Esophagus muscularis mucosa (tissue), 4 donors: ENCODE data around the gene FCRLB. TPM values are rescaled to one million over a fixed set of nuclear protein-coding genes. Genes with fewer than 3 reads are reported as not detected.
"Not testable (repeated sequence)": the region's sequence is repeated elsewhere in the genome, so short reads cannot be mapped to it uniquely, and the experiment has no call there.

Experiments used
- DNase-seq: peaks from one replicate; pipeline ENCODE4 v3.0.0-alpha.2; 2017; ENCODE audit errors: extremely low spot score
- H3K27ac ChIP-seq, 4 donors: fragments of 200-600 bp; sonication (generic); replicated peaks in 1 of 4; 1 replicate in 3 of 4; 2 replicates in 1 of 4; pipeline ENCODE4 v1.5.1; 2016 to 2019; ENCODE audit warnings: mild to moderate bottlenecking in 1 of 4
- H3K27me3 ChIP-seq, 4 donors: fragments of 200-600 bp; sonication (generic); one replicate each; pipeline versions ENCODE4 v1.5.1 to v1.6.0; 2016 to 2019
- H3K36me3 ChIP-seq, 4 donors: fragments of 200-600 bp; sonication (generic); one replicate each; pipeline ENCODE4 v1.5.1; 2016 to 2019
- H3K4me1 ChIP-seq, 4 donors: fragments of 200-600 bp; sonication (generic); one replicate each; pipeline ENCODE4 v1.5.1; 2016 to 2019
- H3K4me3 ChIP-seq, 4 donors: fragments of 200-600 bp; sonication (generic); 1 replicate in 2 of 4; 2 replicates in 2 of 4; pipeline ENCODE4 v1.5.1; 2016 to 2019; ENCODE audit warnings: mild to moderate bottlenecking in 4 of 4, moderate library complexity in 1 of 4
- H3K9me3 ChIP-seq, 4 donors: fragments of 200-600 bp; sonication (generic); 1 replicate in 3 of 4; 2 replicates in 1 of 4; pipeline ENCODE4 v1.5.1; 2016 to 2019
- EP300 ChIP-seq: sonication (generic); formaldehyde crosslinking; IDR thresholded peaks from one replicate; pipeline ENCODE4 v1.6.1; 2017; ENCODE audit warnings: antibody characterized with exemption
- POLR2A ChIP-seq: fragments of 450-650 bp; IDR thresholded peaks from one replicate; pipeline ENCODE4 v1.6.1; 2017; ENCODE audit warnings: antibody characterized with exemption, moderate library complexity, mild to moderate bottlenecking, low read depth
- POLR2AphosphoS5 ChIP-seq, 2 donors: sonication (generic); formaldehyde crosslinking; IDR thresholded peaks; one replicate each; pipeline ENCODE4 v1.6.1; 2017; ENCODE audit warnings: antibody characterized with exemption in 2 of 2
- WGBS: methylation state at CpG from one replicate; pipeline ENCODE4 v1.1.5; 2018; 5-methylcytosine and 5-hydroxymethylcytosine counted together
- intact Hi-C: fragments of 100-400 bp; cut with DNase I; formaldehyde crosslinking; loops from one replicate; pipeline ENCODE4 v1.15.1; 2023
- total RNA-seq, 4 donors: library from RNA; depleted of rRNA; stranded (reverse); fragments of >200 nt; gene quantifications; one replicate each; pipeline versions ENCODE4 v1.1.0 to v1.2.1, GENCODE V29; 2016
- TF ChIP-seq, protein P1 (sequence below), 3 experiments: fragments of 200-600 bp in 2 of 3; fragments of 450-650 bp in 1 of 3; sonication (generic) in 2 of 3; IDR thresholded peaks; one replicate each; pipeline ENCODE4 v1.5.1; 2017 to 2019; ENCODE audit warnings: antibody characterized with exemption in 3 of 3, mild to moderate bottlenecking in 2 of 3, moderate library complexity in 1 of 3

The FCRLB gene
- 1 to 10 TPM in 1 of 4 donors, under 1 TPM in 2, not detected in 1; 0.34 to 1.3 (median 0.65) TPM for total RNA-seq

GRCh38 chr1:161720956-161721737 is at the start of gene FCRLB:
FCRLB (plus strand) TSS chr1:161721544; CDS start chr1:161722673, 1,129 bp downstream.
- Histone ChIP-seq H3K36me3 (no peaks in the 10 kb centered on the region), H3K4me3 (no peak within 1 kb of the TSS), H3K27me3 (peaks cover 0 to 17% (median 2%) of the 10 kb centered on the region in 4 donors), H3K4me1 (peaks cover 5 to 13% (median 10%) of the 10 kb centered on the region in 4 donors), H3K9me3 (no peaks in the 10 kb centered on the region), H3K27ac (no peak within 1 kb of the TSS)
- DNase-seq = no peak
- no peak for TF ChIP-seq EP300
- no peak for TF ChIP-seq POLR2AphosphoS5 (IDR thresholded peaks at IDR 0.05)
- TF ChIP-seq POLR2A = no peak
- TF ChIP-seq, protein P1, sequence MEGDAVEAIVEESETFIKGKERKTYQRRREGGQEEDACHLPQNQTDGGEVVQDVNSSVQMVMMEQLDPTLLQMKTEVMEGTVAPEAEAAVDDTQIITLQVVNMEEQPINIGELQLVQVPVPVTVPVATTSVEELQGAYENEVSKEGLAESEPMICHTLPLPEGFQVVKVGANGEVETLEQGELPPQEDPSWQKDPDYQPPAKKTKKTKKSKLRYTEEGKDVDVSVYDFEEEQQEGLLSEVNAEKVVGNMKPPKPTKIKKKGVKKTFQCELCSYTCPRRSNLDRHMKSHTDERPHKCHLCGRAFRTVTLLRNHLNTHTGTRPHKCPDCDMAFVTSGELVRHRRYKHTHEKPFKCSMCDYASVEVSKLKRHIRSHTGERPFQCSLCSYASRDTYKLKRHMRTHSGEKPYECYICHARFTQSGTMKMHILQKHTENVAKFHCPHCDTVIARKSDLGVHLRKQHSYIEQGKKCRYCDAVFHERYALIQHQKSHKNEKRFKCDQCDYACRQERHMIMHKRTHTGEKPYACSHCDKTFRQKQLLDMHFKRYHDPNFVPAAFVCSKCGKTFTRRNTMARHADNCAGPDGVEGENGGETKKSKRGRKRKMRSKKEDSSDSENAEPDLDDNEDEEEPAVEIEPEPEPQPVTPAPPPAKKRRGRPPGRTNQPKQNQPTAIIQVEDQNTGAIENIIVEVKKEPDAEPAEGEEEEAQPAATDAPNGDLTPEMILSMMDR (IDR thresholded peaks at IDR 0.05) = no peak
- 58% methylated on average over 4 of the region's 4 CpGs for WGBS
- intact Hi-C loops = no loop called here

DNA sequence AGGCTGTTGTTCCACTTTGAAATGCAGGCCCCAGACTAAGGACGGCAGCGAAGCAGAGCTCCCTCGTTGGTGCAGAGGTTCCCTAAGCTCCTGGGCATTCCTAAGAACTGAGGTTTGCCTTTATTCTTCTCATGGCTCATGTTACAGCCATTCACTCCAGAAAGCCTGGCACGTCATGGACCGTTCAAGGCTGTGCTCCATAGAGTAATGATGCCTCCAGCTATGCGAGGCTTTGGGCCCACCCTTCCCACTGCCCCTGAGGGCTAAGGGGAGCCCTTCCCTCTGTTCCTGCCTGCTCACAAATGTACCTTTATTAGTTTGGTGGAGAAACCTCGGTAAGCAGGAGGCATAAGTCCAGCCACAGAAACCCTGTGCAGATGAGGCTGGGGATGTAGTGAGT is 47.9 kb upstream of the FCRLB start:
- DNase-seq, H3K36me3 ChIP-seq, H3K27me3 ChIP-seq, H3K4me1 ChIP-seq, H3K27ac ChIP-seq, intact Hi-C loops, H3K4me3 ChIP-seq, H3K9me3 ChIP-seq: not testable (repeated sequence)
- 84% methylated on average over 6 of the region's 7 CpGs for WGBS

DNA sequence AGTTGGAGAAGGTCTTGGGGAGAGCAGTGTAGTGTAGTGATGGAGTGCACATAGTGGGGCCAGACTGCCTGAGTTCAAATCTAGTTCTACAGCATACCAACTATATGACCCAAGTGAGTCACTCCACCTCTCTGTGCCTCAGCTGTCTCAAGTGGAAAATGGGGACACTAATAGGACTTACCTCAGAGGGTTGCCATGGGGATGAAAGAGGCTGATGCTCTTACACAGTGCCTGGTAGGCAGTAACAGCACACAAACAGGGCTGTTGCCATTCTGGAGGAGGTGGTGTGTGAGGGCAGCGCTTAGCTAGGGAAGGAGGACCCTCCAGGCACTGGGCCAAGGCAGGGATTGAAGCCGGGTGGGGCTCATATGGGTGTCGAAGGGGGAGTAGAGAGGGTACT is 46.9 kb upstream of the FCRLB start:
- H3K4me3 ChIP-seq, DNase-seq, intact Hi-C loops, H3K36me3 ChIP-seq, H3K27me3 ChIP-seq, H3K27ac ChIP-seq, H3K9me3 ChIP-seq, H3K4me1 ChIP-seq: not testable (repeated sequence)
- WGBS = 40% methylated on average over 2 of the region's 3 CpGs

DNA sequence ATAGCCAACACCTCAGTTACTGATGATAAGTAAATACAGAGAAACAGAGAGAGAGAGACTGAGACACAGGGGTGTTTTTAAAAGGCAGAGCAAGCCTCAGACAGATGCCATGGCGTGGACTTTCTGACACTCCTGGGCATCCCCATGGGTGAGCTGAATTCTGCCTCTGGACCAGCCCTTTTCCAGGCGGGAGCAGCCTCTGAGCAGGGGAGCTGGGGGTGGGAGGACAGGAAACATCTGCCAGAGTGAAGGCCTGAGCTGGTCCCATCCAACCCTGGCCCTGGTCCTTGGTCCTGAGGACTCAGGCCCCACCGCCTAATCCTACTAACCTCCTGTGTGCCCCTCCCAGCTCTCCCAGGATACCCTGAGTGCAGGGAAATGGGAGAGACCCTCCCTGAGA is 46.4 kb upstream of the FCRLB start:
- H3K27ac ChIP-seq, H3K27me3 ChIP-seq, H3K4me3 ChIP-seq, DNase-seq, H3K4me1 ChIP-seq, H3K9me3 ChIP-seq, intact Hi-C loops, H3K36me3 ChIP-seq: not testable (repeated sequence)
- WGBS = 66% methylated on average over 3 of the region's 3 CpGs

DNA sequence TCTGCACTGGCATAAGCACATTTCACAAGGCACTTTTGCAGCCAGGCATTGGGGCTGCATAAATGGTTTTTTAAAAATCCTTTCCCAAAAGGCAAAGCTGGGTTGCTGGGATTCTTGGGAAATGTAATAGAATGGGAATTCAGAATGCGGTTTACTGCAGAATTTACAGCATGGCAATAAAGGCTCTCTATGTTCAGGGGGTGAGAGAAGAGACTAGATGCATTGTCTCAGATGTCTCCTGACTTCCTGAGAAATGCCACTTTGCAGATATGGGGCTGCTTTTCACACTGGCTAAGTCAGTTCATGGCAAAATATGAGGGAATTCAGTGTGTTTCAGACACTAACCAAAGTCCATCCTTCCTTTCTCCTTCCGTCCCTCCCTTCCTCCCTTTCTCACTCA is 44.9 kb upstream of the FCRLB start:
- no peak overlapping the region for H3K27ac ChIP-seq
- H3K36me3 ChIP-seq = no peaks in the 10 kb centered on the region
- H3K4me1 ChIP-seq = no peaks in the 10 kb centered on the region
- no peak overlapping the region for H3K4me3 ChIP-seq
- whole genome bisulfite sequencing = 69% methylated on average over 2 of the region's 2 CpGs
- no peaks in the 10 kb centered on the region for H3K9me3 ChIP-seq
- peaks cover 0 to 5% (median 2%) of the 10 kb centered on the region in 4 donors for H3K27me3 ChIP-seq
- DNase-seq = no peak
- intact Hi-C loops = no loop called here
- TF ChIP-seq, protein P1 (IDR thresholded peaks at IDR 0.05) = no peak
- TF ChIP-seq POLR2AphosphoS5 (IDR thresholded peaks at IDR 0.05) (no peak), EP300 (no peak), POLR2A (no peak)

GRCh38 chr1:161676958-161677689 is 44.2 kb upstream of the FCRLB start:
- Histone ChIP-seq H3K36me3 (no peaks in the 10 kb centered on the region), H3K4me1 (no peaks in the 10 kb centered on the region), H3K27ac (no peak overlapping the region), H3K4me3 (no peak overlapping the region), H3K9me3 (no peaks in the 10 kb centered on the region), H3K27me3 (peaks cover 0 to 5% (median 2%) of the 10 kb centered on the region in 4 donors)
- 81% methylated on average over 5 of the region's 5 CpGs for WGBS
- no peak for TF ChIP-seq EP300
- TF ChIP-seq, protein P1 (IDR thresholded peaks at IDR 0.05) = no peak
- no peak for TF ChIP-seq POLR2A
- no peak for TF ChIP-seq POLR2AphosphoS5 (IDR thresholded peaks at IDR 0.05)
- DNase-seq = no peak
- intact Hi-C loops = no loop called here
